GM23338 (cell line): ENCODE results near the gene UBE3B. TPM values are rescaled to one million over a fixed set of nuclear protein-coding genes. Genes with fewer than 3 reads are reported as not detected.

Experiments
- ATAC-seq: fragments of 200-7000 bp; cut with Tn5 transposase; 3 replicates; pipeline ENCODE4 v1.9.1; 2020
- DNase-seq: peaks from one replicate; pipeline ENCODE4 v3.0.0-alpha.2; 2015; ENCODE audit warnings: low spot score
- H2AFZ ChIP-seq: fragments of 200-600 bp; sonication (generic); 2 replicates; pipeline ENCODE4 v1.8.0; 2016; ENCODE audit warnings: antibody characterized with exemption, mild to moderate bottlenecking, moderate library complexity
- H3F3A ChIP-seq: fragments of 200-600 bp; sonication (generic); replicated peaks from 2 replicates; pipeline ENCODE4 v1.8.0; 2017; ENCODE audit warnings: antibody characterized with exemption, mixed run types, low read depth
- H3K27ac ChIP-seq: fragments of 200-600 bp; sonication (generic); 2 replicates; pipeline ENCODE4 v1.6.1; 2016; ENCODE audit warnings: low read depth
- H3K27me3 ChIP-seq: fragments of 200-600 bp; sonication (generic); 2 replicates; pipeline ENCODE4 v1.8.0; 2016; ENCODE audit warnings: mild to moderate bottlenecking, mixed run types, moderate library complexity; ENCODE audit not compliant: insufficient read depth
- H3K36me3 ChIP-seq: fragments of 200-600 bp; sonication (generic); 2 replicates; pipeline ENCODE4 v1.8.0; 2016; ENCODE audit warnings: mild to moderate bottlenecking; ENCODE audit not compliant: insufficient read depth
- H3K4me1 ChIP-seq: fragments of 200-600 bp; sonication (generic); 2 replicates; pipeline ENCODE4 v1.8.0; 2016; ENCODE audit warnings: mild to moderate bottlenecking, moderate library complexity; ENCODE audit not compliant: insufficient read depth
- H3K4me2 ChIP-seq: fragments of 200-600 bp; sonication (generic); 2 replicates; pipeline ENCODE4 v1.7.1; 2017; ENCODE audit warnings: mixed run types
- H3K4me3 ChIP-seq: fragments of 200-600 bp; sonication (generic); 2 replicates; pipeline ENCODE4 v1.6.1; 2016; ENCODE audit warnings: mixed run types
- H3K79me2 ChIP-seq: fragments of 200-600 bp; sonication (generic); replicated peaks from 2 replicates; pipeline ENCODE4 v1.8.0; 2017; ENCODE audit warnings: mild to moderate bottlenecking; ENCODE audit not compliant: insufficient read depth
- H3K9me2 ChIP-seq: fragments of 200-600 bp; sonication (generic); 2 replicates; pipeline ENCODE4 v1.8.0; 2017; ENCODE audit not compliant: insufficient read depth
- H4K20me1 ChIP-seq: fragments of 200-600 bp; sonication (generic); replicated peaks from 2 replicates; pipeline ENCODE4 v1.8.0; 2017; ENCODE audit warnings: mild to moderate bottlenecking; ENCODE audit not compliant: insufficient read depth
- H3K27ac Mint-ChIP-seq: 2 replicates; pipeline ENCODE4 v1.8.0; 2020; ENCODE audit warnings: inconsistent platforms, mild to moderate bottlenecking, moderate library complexity, mixed read lengths
- H3K27me3 Mint-ChIP-seq: 3 replicates; pipeline ENCODE4 v1.8.0; 2022; ENCODE audit warnings: low read depth, mild to moderate bottlenecking, moderate library complexity, mixed read lengths, inconsistent platforms; ENCODE audit not compliant: insufficient read depth, poor library complexity
- H3K36me3 Mint-ChIP-seq: 3 replicates; pipeline ENCODE4 v1.8.0; 2021; ENCODE audit warnings: low read depth, mild to moderate bottlenecking, inconsistent platforms, moderate library complexity, mixed read lengths
- H3K4me1 Mint-ChIP-seq: 3 replicates; pipeline ENCODE4 v1.8.0; 2020; ENCODE audit warnings: mild to moderate bottlenecking, inconsistent platforms, mixed read lengths
- H3K4me3 Mint-ChIP-seq: 3 replicates; pipeline ENCODE4 v1.8.0; 2021; ENCODE audit warnings: moderate library complexity, mild to moderate bottlenecking, inconsistent platforms, mixed read lengths
- H3K9me3 Mint-ChIP-seq: 3 replicates; pipeline ENCODE4 v1.8.0; 2020; ENCODE audit warnings: moderate library complexity, mild to moderate bottlenecking, inconsistent platforms, mixed read lengths
- CREB1 ChIP-seq: fragments of 250-450 bp; sonication (Bioruptor Pico); IDR thresholded peaks from 2 replicates; pipeline ENCODE4 v1.5.0; 2020; ENCODE audit warnings: low read depth, mild to moderate bottlenecking, moderate library complexity
- CTCF ChIP-seq, 2 experiments: fragments of 200-600 bp in 1 of 2; sonication (generic) in 1 of 2; conservative IDR thresholded peaks; 2 replicates each; pipeline versions ENCODE4 v1.5.1 to v1.6.1; 2016 to 2017; ENCODE audit warnings: antibody characterized with exemption in 2 of 2, low read depth in 2 of 2, mild to moderate bottlenecking in 2 of 2, moderate library complexity in 1 of 2
- ETS1 ChIP-seq: IDR thresholded peaks from 2 replicates; pipeline ENCODE4 v1.6.1; 2016; ENCODE audit warnings: antibody characterized with exemption
- EZH2 ChIP-seq: fragments of 200-600 bp; sonication (generic); IDR thresholded peaks from one replicate; pipeline ENCODE4 v1.8.0; 2017; ENCODE audit warnings: antibody characterized with exemption, mild to moderate bottlenecking, low read depth; ENCODE audit not compliant: unreplicated experiment
- EZH2phosphoT487 ChIP-seq: fragments of 200-600 bp; sonication (generic); IDR thresholded peaks from one replicate; pipeline ENCODE4 v1.8.1; 2018; ENCODE audit warnings: antibody characterized with exemption; ENCODE audit not compliant: unreplicated experiment
- JUNB ChIP-seq: IDR thresholded peaks from one replicate; pipeline ENCODE4 v1.6.1; 2016; ENCODE audit warnings: antibody characterized with exemption; ENCODE audit not compliant: unreplicated experiment
- NANOG ChIP-seq: IDR thresholded peaks from 2 replicates; pipeline ENCODE4 v1.6.1; 2016; ENCODE audit warnings: antibody characterized with exemption, borderline replicate concordance
- POLR2AphosphoS5 ChIP-seq: IDR thresholded peaks from 2 replicates; pipeline ENCODE4 v1.6.1; 2016; ENCODE audit warnings: antibody characterized with exemption, low read depth
- STAT1 ChIP-seq: IDR thresholded peaks from one replicate; pipeline ENCODE4 v1.6.1; 2016; ENCODE audit warnings: antibody characterized with exemption; ENCODE audit not compliant: unreplicated experiment
- ZNF114 ChIP-seq: fragments of 250-450 bp; sonication (Bioruptor Pico); IDR thresholded peaks from 2 replicates; pipeline ENCODE4 v1.5.0; 2020; ENCODE audit warnings: mild to moderate bottlenecking, moderate library complexity
- polyA plus RNA-seq: library from polyadenylated mRNA; unstranded; fragments of >200 nt; fragmentation: Nextera tagmentation; extraction: Ambion mirVana; gene quantifications from 2 replicates; pipeline ENCODE4 v1.2.1, GENCODE V29; 2016
- total RNA-seq: library from RNA; depleted of rRNA; stranded (reverse); fragments of >200 nt; shearing (Covaris generic); gene quantifications from 2 replicates; pipeline ENCODE4 v1.2.3, GENCODE V29; 2014
- TF ChIP-seq, protein P1 (sequence below): fragments of 250-450 bp; sonication (Bioruptor Pico); IDR thresholded peaks from 2 replicates; pipeline ENCODE4 v1.5.0; 2020; ENCODE audit warnings: mild to moderate bottlenecking, moderate library complexity
- TF ChIP-seq, protein P2 (sequence below): IDR thresholded peaks from one replicate; pipeline ENCODE4 v1.6.1; 2018; ENCODE audit warnings: antibody characterized with exemption; ENCODE audit not compliant: unreplicated experiment

UBE3B gene
- total and polyA plus RNA-seq, 2 experiments from 2014 or later, result 20.8 TPM

GRCh38 chr12:109554761-109555160 lies 77.3 kb downstream of the UBE3B start:
- TF ChIP-seq JUNB (no peak), CREB1 (no peak), EZH2 (no peak), ETS1 (no peak), STAT1 (no peak), ZNF114 (no peak), CTCF (conservative IDR thresholded peaks at IDR 0.05; ENCODE audit: low read depth in 2 of 2) (no peak), NANOG (no peak), EZH2phosphoT487 (no peak), POLR2AphosphoS5 (no peak)
- TF ChIP-seq, protein P1, sequence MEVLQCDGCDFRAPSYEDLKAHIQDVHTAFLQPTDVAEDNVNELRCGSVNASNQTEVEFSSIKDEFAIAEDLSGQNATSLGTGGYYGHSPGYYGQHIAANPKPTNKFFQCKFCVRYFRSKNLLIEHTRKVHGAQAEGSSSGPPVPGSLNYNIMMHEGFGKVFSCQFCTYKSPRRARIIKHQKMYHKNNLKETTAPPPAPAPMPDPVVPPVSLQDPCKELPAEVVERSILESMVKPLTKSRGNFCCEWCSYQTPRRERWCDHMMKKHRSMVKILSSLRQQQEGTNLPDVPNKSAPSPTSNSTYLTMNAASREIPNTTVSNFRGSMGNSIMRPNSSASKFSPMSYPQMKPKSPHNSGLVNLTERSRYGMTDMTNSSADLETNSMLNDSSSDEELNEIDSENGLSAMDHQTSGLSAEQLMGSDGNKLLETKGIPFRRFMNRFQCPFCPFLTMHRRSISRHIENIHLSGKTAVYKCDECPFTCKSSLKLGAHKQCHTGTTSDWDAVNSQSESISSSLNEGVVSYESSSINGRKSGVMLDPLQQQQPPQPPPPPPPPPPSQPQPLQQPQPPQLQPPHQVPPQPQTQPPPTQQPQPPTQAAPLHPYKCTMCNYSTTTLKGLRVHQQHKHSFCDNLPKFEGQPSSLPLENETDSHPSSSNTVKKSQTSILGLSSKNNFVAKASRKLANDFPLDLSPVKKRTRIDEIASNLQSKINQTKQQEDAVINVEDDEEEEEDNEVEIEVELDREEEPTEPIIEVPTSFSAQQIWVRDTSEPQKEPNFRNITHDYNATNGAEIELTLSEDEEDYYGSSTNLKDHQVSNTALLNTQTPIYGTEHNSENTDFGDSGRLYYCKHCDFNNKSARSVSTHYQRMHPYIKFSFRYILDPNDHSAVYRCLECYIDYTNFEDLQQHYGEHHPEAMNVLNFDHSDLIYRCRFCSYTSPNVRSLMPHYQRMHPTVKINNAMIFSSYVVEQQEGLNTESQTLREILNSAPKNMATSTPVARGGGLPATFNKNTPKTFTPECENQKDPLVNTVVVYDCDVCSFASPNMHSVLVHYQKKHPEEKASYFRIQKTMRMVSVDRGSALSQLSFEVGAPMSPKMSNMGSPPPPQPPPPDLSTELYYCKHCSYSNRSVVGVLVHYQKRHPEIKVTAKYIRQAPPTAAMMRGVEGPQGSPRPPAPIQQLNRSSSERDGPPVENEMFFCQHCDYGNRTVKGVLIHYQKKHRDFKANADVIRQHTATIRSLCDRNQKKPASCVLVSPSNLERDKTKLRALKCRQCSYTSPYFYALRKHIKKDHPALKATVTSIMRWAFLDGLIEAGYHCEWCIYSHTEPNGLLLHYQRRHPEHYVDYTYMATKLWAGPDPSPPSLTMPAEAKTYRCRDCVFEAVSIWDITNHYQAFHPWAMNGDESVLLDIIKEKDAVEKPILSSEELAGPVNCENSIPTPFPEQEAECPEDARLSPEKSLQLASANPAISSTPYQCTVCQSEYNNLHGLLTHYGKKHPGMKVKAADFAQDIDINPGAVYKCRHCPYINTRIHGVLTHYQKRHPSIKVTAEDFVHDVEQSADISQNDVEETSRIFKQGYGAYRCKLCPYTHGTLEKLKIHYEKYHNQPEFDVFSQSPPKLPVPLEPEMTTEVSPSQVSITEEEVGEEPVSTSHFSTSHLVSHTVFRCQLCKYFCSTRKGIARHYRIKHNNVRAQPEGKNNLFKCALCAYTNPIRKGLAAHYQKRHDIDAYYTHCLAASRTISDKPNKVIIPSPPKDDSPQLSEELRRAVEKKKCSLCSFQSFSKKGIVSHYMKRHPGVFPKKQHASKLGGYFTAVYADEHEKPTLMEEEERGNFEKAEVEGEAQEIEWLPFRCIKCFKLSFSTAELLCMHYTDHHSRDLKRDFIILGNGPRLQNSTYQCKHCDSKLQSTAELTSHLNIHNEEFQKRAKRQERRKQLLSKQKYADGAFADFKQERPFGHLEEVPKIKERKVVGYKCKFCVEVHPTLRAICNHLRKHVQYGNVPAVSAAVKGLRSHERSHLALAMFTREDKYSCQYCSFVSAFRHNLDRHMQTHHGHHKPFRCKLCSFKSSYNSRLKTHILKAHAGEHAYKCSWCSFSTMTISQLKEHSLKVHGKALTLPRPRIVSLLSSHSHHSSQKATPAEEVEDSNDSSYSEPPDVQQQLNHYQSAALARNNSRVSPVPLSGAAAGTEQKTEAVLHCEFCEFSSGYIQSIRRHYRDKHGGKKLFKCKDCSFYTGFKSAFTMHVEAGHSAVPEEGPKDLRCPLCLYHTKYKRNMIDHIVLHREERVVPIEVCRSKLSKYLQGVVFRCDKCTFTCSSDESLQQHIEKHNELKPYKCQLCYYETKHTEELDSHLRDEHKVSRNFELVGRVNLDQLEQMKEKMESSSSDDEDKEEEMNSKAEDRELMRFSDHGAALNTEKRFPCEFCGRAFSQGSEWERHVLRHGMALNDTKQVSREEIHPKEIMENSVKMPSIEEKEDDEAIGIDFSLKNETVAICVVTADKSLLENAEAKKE, result no peak
- TF ChIP-seq, protein P2, sequence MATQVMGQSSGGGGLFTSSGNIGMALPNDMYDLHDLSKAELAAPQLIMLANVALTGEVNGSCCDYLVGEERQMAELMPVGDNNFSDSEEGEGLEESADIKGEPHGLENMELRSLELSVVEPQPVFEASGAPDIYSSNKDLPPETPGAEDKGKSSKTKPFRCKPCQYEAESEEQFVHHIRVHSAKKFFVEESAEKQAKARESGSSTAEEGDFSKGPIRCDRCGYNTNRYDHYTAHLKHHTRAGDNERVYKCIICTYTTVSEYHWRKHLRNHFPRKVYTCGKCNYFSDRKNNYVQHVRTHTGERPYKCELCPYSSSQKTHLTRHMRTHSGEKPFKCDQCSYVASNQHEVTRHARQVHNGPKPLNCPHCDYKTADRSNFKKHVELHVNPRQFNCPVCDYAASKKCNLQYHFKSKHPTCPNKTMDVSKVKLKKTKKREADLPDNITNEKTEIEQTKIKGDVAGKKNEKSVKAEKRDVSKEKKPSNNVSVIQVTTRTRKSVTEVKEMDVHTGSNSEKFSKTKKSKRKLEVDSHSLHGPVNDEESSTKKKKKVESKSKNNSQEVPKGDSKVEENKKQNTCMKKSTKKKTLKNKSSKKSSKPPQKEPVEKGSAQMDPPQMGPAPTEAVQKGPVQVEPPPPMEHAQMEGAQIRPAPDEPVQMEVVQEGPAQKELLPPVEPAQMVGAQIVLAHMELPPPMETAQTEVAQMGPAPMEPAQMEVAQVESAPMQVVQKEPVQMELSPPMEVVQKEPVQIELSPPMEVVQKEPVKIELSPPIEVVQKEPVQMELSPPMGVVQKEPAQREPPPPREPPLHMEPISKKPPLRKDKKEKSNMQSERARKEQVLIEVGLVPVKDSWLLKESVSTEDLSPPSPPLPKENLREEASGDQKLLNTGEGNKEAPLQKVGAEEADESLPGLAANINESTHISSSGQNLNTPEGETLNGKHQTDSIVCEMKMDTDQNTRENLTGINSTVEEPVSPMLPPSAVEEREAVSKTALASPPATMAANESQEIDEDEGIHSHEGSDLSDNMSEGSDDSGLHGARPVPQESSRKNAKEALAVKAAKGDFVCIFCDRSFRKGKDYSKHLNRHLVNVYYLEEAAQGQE, result no peak
- Histone ChIP-seq H3K79me2 (no peaks in the 10 kb centered on the region), H3F3A (no peaks in the 10 kb centered on the region), H3K36me3 (no peaks in the 10 kb centered on the region), H4K20me1 (no peaks in the 10 kb centered on the region), H3K4me3 (no peak overlapping the region), H2AFZ (no peak overlapping the region), H3K9me2 (no peaks in the 10 kb centered on the region), H3K4me2 (no peak overlapping the region), H3K27ac (no peak overlapping the region), H3K4me1 (no peaks in the 10 kb centered on the region), H3K27me3 (no peaks in the 10 kb centered on the region)
- ATAC-seq, result no peak
- H3K4me1 Mint-ChIP-seq, result peaks cover 8% of the 10 kb centered on the region; the same call in 2 of the 3 replicates
- no peak for DNase-seq
- no peak overlapping the region for H3K27ac Mint-ChIP-seq
- no peaks in the 10 kb centered on the region for H3K9me3 Mint-ChIP-seq
- no peaks in the 10 kb centered on the region; the same call in 2 of the 3 replicates for H3K36me3 Mint-ChIP-seq
- H3K27me3 Mint-ChIP-seq, result peaks cover 9% of the 10 kb centered on the region
- no peak overlapping the region for H3K4me3 Mint-ChIP-seq
